Stimulated activated CD4-positive, alpha-beta T cell treated with anti-CD3 and anti-CD28 coated beads, Interleukin-15, amount 100 ng/mL, for 48 hours (primary cell): ENCODE results near the gene OR4C5.
"Not testable (repeated sequence)": the region's sequence is repeated elsewhere in the genome, so short reads cannot be mapped to it uniquely, and the experiment has no call there.

Experiments
- DNase-seq, 2 donors: peaks; one replicate each; pipeline ENCODE4 v3.0.0-alpha.2; 2020; ENCODE audit warnings: low read depth in 2 of 2

Gene OR4C5

DNA sequence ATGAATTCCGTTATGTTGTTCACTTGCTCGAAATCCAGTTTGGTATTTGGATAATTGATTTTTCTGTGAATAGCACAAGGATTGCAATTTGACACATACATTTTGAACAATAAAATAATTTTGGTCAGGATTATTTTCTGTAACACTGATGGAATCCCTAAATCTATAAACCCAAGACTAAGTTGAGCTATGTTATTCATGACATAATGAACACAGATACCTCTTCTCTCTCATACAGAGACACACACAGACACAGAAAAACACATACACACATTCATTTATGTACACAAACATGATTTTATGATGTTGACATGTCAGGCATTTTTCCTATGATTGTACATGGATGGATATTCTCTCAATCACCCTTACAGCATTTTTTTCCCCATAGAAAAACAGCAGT, at the start of gene OR4C5:
Gene OR4C5 (minus strand): TSS at position 101 of the 400 bp plus-strand sequence. CDS start 0 bp downstream, at position 101.
- no peak for DNase-seq

DNA sequence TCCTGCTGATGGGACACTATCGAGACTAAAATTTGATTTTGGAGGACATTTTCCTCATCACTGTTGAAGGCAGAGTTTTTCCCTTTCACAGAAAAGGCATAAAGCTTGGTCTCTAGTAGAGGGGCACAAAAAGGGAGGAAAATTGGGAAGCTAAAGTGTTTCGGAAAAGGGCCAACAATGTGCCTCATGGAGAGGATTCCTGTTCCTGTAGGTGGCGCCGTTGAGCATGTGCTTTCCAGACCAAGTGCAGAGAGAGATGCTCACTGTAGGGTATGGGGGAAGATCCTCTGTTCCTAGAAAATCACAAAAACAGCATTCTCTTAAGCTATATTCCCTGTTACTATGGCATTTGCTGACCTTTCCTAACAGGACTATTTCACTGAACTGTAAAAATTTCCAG, 18.4 kb upstream of the OR4C5 start:
- no peak for DNase-seq

DNA sequence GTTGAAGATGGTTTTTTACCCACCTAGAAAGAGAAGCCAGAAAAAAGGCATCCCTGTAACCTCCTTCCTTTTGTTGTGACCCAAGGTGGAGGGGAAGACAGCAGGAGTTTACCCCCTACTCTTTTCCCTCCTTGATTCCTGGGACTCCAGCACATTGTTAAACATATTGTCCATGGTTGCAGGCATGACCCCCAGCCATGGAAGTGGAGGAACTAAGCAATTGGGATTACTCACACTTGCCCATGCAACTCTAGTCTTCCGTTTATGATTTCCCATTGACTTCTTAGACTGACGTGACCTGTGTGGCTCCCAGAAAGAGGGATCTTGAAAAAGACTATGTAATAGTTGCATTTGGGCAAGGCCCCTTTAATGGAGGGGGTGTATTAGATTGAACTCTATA, 17.9 kb upstream of the OR4C5 start:
- DNase-seq = not testable (repeated sequence)

DNA sequence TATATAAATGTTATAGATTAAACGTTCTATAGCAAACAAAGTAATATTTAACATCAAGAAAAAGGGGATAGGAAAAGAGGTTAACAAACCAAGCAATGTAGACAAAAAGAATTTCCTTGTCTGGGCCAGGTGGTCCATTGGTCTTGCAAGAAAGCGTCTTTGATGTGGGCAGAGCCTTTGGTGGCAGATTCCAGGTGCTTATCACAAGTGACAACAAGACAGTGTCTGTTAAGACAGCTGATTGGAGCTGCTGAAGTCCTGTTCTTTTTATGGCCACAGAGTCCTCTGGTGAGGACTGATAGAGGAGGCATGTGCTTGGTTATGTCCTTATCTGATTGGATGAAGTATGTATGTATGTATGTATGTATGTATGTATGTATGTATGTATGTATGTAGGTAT, 5.0 kb downstream of the OR4C5 start:
- DNase-seq = not testable (repeated sequence)

DNA sequence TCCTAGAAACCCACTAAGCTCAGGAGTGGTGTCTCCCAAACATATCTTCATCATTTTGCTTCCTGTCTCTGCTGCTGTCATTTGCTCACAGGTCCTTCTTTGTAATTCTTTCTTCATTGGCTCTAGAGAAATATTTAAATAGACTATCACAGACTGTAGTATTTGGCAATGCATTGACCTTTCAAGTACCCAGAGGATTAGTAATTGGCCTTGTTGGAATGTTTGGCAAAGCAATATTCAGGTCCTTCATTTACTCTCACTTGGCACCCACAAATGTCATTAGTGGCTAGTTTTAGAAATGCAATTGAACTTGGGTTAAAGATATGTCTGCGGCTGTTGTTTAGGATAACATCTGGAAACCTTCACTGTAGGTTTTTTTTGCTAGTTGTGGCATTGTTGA, 11.6 kb downstream of the OR4C5 start:
- DNase-seq = no peak

DNA sequence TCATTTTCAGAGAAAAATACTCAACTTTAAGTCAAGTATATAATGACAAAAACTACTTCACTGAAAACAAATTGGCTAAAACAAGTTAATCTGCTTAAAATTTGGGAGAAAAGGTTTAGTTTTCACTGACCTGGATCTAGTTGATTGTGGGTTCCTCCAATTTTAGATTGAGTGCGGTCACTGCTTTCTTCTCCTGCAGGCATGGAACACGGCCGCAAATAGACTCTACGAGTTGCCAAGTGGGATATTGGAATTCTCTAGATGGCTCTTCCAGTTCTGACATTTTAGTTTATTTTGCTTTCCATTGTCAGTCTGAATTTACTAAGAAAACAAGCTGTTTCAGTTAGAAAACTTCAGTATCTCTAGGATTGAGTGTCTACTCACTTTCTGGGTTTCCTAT, 12.3 kb downstream of the OR4C5 start:
- no peak for DNase-seq

DNA sequence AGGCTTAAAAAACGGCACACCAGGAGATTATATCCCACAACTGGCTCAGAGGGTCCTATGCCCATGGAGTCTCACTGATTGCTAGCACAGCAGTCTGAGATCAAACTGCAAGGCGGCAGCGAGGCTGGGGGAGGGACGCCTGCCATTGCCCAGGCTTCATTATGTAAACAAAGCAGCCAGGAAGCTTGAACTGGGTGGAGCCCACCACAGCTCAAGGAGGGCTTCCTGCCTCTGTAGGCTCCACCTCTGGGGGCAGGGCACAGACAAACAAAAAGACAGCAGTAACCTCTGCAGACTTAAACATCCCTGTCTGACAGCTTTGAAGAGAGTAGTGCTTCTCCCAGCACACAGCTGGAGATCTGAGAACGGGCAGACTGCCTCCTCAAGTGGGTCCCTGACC, 20.0 kb downstream of the OR4C5 start:
- not testable (repeated sequence) for DNase-seq

DNA sequence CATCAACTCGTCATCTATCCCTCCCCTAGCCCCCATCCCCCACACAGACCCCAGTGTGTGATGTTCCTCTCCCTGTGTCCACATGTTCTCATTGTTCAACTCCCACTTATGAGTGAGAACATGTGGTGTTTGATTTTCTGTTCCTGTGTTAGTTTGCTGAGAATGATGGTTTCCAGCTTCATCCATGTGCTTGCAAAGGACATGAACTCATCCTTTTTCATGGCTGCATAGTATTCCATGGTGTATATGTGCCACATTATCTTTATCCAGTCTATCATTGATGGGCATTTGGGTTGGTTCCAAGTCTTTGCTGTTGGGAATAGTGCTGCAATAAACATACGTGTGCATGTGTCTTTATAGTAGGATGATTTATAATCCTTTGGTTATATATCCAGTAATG, 23.8 kb downstream of the OR4C5 start:
- DNase-seq = not testable (repeated sequence)

DNA sequence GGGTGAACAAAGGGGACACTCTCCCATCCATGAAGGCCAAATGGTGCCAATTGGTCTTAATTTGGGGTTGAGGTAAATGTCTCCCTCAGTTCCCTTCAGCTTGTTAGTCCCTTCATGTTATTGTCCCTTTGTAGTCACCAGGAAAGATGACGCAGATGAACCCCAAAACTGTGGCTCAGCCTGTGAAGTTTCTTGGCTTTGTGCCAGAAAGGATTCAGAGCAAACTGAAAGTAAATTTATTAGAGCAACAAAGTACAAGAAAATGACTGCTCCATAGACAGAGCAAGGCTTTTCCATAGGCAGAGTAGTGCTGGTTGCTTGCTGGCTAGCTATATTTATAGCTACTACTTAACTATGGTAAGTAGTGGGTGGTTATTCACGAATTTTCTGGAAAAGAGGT, 24.8 kb downstream of the OR4C5 start:
- DNase-seq = no peak

DNA sequence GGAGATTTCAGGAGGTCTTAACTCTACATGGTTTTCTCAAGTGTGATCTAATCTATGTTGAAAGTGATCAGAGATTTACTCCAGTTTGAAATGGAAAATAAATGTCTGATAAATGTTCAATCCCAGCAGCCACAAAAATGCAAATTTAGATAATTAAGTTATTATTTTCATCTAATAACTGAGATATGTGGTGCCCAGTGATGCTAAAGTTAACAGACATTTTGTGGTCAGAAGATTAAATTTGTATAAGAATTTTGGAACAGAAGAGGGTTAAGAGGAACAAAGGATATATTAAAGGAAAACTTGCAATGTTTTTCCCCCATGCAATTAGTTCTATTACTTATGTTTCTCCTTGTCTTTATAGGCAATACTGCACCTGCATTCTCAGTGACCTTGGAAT, 41.6 kb downstream of the OR4C5 start, which contains the start of gene OR4C3:
Gene OR4C3 (plus strand): TSS at position 301 of the 400 bp plus-strand sequence. CDS start 102 bp downstream, outside the sequence.
- DNase-seq = not testable (repeated sequence)

DNA sequence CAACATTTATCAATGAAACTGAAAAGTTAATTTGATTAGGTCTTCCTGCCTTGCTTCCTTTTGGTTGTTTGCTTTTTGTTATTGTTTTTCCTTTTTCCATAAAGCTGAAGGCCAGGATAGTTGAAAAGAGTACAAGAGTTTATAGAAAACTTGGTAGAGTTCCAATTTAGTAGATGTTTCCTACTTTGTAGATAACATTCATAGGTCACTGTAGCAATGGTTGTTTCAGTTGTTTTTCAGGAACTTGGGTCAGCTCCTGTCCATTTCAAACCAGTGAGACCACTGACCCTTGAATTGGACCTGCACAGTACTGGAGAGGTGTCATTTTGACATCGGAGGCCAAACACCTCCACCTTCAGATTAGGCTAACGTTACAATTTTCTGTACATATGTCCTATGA, 46.5 kb downstream of the OR4C5 start:
- DNase-seq = not testable (repeated sequence)
